HUDEP-2 (cell line): ENCODE measurements around the gene ARHGAP31.
"Not testable (repeated sequence)": the region's sequence is repeated elsewhere in the genome, so short reads cannot be mapped to it uniquely, and the experiment has no call there.

Experiments used
- DNase-seq, 76 experiments: peaks; one replicate each; lab custom pipeline; 2025; ENCODE audit not compliant: unreplicated experiment in 76 of 76; lab: John Stamatoyannopoulos, UW

ARHGAP31 gene

GRCh38 chr3:119342176-119342575 lies 48.0 kb downstream of the ARHGAP31 start:
- no peak for DNase-seq

- no peak for DNase-seq
Measured at GRCh38 chr3:119343719-119344118, 49.5 kb downstream of the ARHGAP31 start.

GRCh38 chr3:119346076-119346496 lies 51.9 kb downstream of the ARHGAP31 start:
- no peak for DNase-seq

GRCh38 chr3:119347036-119347435 lies 52.9 kb downstream of the ARHGAP31 start:
- DNase-seq = no peak

- DNase-seq = no peak
Measured at GRCh38 chr3:119349354-119350041, 55.3 kb downstream of the ARHGAP31 start.

GRCh38 chr3:119350114-119350513 lies 55.9 kb downstream of the ARHGAP31 start:
- no peak for DNase-seq

- DNase-seq = no peak
Measured at GRCh38 chr3:119351581-119351980, 57.4 kb downstream of the ARHGAP31 start.

GRCh38 chr3:119352034-119352609 lies 57.9 kb downstream of the ARHGAP31 start:
- DNase-seq = no peak

GRCh38 chr3:119352863-119353527 lies 58.8 kb downstream of the ARHGAP31 start:
- no peak for DNase-seq

- not testable (repeated sequence) for DNase-seq
Measured at GRCh38 chr3:119355608-119356007, 61.4 kb downstream of the ARHGAP31 start.

GRCh38 chr3:119356646-119357045 lies 62.5 kb downstream of the ARHGAP31 start:
- DNase-seq = no peak

GRCh38 chr3:119357190-119357589 lies 63.0 kb downstream of the ARHGAP31 start:
- no peak for DNase-seq

- DNase-seq = no peak
Measured at GRCh38 chr3:119359476-119360326, 65.5 kb downstream of the ARHGAP31 start.

GRCh38 chr3:119360736-119361462 lies 66.7 kb downstream of the ARHGAP31 start:
- no peak for DNase-seq

- DNase-seq = no peak
Measured at GRCh38 chr3:119362010-119362409, 67.8 kb downstream of the ARHGAP31 start.

- no peak for DNase-seq
Measured at GRCh38 chr3:119362940-119363725, 69.0 kb downstream of the ARHGAP31 start.

GRCh38 chr3:119364401-119364800 lies 70.2 kb downstream of the ARHGAP31 start:
- DNase-seq = no peak

GRCh38 chr3:119365418-119365817 lies 71.2 kb downstream of the ARHGAP31 start:
- no peak for DNase-seq

GRCh38 chr3:119367000-119367399 lies 72.8 kb downstream of the ARHGAP31 start:
- no peak for DNase-seq

- DNase-seq = no peak
Measured at GRCh38 chr3:119368298-119368697, 74.1 kb downstream of the ARHGAP31 start.
